Thyroid gland (tissue), 4 donors: Measurements from ENCODE around the gene KLRC1. TPM values are rescaled to one million over a fixed set of nuclear protein-coding genes. Genes with fewer than 3 reads are reported as not detected.

Source experiments
- DNase-seq, 2 donors: peaks; one replicate each; pipeline ENCODE4 v3.0.0-alpha.2; 2019
- H3K27ac ChIP-seq, 3 donors: fragments of 200-600 bp; sonication (generic); 1 replicate in 2 of 3; 2 replicates in 1 of 3; pipeline ENCODE4 v1.5.1; 2016 to 2019; ENCODE audit warnings: mild to moderate bottlenecking in 1 of 3, moderate library complexity in 1 of 3
- H3K27me3 ChIP-seq: fragments of 200-600 bp; sonication (generic); one replicate; pipeline ENCODE4 v1.5.1; 2019
- H3K36me3 ChIP-seq, 2 donors: fragments of 200-600 bp; sonication (generic); one replicate each; pipeline ENCODE4 v1.5.1; 2016 to 2019
- H3K4me1 ChIP-seq, 2 donors: fragments of 200-600 bp; sonication (generic); one replicate each; pipeline ENCODE4 v1.5.1; 2017 to 2019
- H3K4me3 ChIP-seq, 3 donors: fragments of 200-600 bp; sonication (generic); replicated peaks in 1 of 3; 1 replicate in 2 of 3; 2 replicates in 1 of 3; pipeline ENCODE4 v1.5.1; 2016; ENCODE audit warnings: mild to moderate bottlenecking in 1 of 3
- H3K9me3 ChIP-seq: fragments of 200-600 bp; sonication (generic); one replicate; pipeline ENCODE4 v1.5.1; 2017
- POLR2A ChIP-seq, 2 donors: fragments of 450-650 bp; IDR thresholded peaks; one replicate each; pipeline ENCODE4 v1.6.1; 2017; ENCODE audit warnings: antibody characterized with exemption in 2 of 2, mild to moderate bottlenecking in 2 of 2, moderate library complexity in 1 of 2
- WGBS, 2 donors: methylation state at CpG; one replicate each; pipeline ENCODE4 v1.1.5; 2017; 5-methylcytosine and 5-hydroxymethylcytosine counted together
- intact Hi-C: fragments of 100-400 bp; cut with DNase I; formaldehyde crosslinking; loops from one replicate; pipeline ENCODE4 v1.15.1; 2023
- total RNA-seq, 4 donors: library from RNA; depleted of rRNA; stranded (reverse); fragments of >200 nt; gene quantifications; one replicate each; pipeline ENCODE4 v1.2.3, GENCODE V29; 2016
- TF ChIP-seq, protein P1 (sequence below), 6 experiments: fragments of 200-600 bp in 3 of 6; fragments of 450-650 bp in 3 of 6; sonication (generic) in 3 of 6; IDR thresholded peaks; one replicate each; pipeline ENCODE4 v1.5.1; 2016 to 2019; ENCODE audit warnings: antibody characterized with exemption in 6 of 6, mild to moderate bottlenecking in 2 of 6, inconsistent platforms in 1 of 6, moderate library complexity in 1 of 6

KLRC1 gene
- total RNA-seq, 4 donors from 2014 or later = 0.67 to 3.0 (median 1.7) TPM

- Histone ChIP-seq H3K9me3 (no peaks in the 10 kb centered on the region), H3K4me1 (no peaks in the 10 kb centered on the region), H3K27me3 (no peaks in the 10 kb centered on the region), H3K27ac (no peak overlapping the region), H3K36me3 (no peaks in the 10 kb centered on the region), H3K4me3 (no peak overlapping the region)
- intact Hi-C loops = no loop called here
- no peak for TF ChIP-seq POLR2A (IDR thresholded peaks at IDR 0.05)
- TF ChIP-seq, protein P1, sequence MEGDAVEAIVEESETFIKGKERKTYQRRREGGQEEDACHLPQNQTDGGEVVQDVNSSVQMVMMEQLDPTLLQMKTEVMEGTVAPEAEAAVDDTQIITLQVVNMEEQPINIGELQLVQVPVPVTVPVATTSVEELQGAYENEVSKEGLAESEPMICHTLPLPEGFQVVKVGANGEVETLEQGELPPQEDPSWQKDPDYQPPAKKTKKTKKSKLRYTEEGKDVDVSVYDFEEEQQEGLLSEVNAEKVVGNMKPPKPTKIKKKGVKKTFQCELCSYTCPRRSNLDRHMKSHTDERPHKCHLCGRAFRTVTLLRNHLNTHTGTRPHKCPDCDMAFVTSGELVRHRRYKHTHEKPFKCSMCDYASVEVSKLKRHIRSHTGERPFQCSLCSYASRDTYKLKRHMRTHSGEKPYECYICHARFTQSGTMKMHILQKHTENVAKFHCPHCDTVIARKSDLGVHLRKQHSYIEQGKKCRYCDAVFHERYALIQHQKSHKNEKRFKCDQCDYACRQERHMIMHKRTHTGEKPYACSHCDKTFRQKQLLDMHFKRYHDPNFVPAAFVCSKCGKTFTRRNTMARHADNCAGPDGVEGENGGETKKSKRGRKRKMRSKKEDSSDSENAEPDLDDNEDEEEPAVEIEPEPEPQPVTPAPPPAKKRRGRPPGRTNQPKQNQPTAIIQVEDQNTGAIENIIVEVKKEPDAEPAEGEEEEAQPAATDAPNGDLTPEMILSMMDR (IDR thresholded peaks at IDR 0.05) = no peak
- 84 to 93% methylated on average over 1 of the region's 1 CpG for WGBS, 2 donors
- DNase-seq = no peak
Measured at GRCh38 chr12:10469701-10470100, 16.5 kb upstream of the KLRC1 start.

- 76 to 92% methylated on average over 2 to 4 of the region's 4 CpGs for WGBS, 2 donors
- H3K4me3 ChIP-seq = no peak overlapping the region
- intact Hi-C loops = no loop called here
- TF ChIP-seq, protein P1 (IDR thresholded peaks at IDR 0.05) = no peak
- TF ChIP-seq POLR2A (IDR thresholded peaks at IDR 0.05) = no peak
- no peak overlapping the region for H3K27ac ChIP-seq
- no peaks in the 10 kb centered on the region for H3K4me1 ChIP-seq
- H3K36me3 ChIP-seq = no peaks in the 10 kb centered on the region
- H3K9me3 ChIP-seq = no peaks in the 10 kb centered on the region
- H3K27me3 ChIP-seq = no peaks in the 10 kb centered on the region
- no peak for DNase-seq
Measured at GRCh38 chr12:10466311-10466710, 13.1 kb upstream of the KLRC1 start.

DNA sequence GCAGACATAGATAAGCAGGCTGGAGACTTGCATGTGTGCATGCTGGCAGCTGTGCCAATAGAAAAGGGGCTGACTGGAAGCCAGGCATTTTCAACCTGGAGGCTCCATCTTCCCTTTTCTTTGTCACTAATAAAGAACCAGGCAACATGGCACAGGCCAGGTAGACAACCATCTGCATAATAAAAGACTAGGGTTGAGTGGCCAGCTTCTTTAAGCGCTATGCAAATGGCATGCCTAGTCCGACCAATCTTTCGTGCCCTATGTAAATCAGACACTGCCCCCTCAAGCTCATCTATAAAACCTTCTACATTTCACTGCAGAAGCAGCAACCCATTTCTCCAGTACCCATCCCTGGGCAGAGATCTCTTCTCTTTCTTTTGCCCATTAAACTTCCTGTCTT, 4.6 kb upstream of the KLRC1 start:
- intact Hi-C loops = no loop called here

GRCh38 chr12:10456856-10457255, 3.7 kb upstream of the KLRC1 start:
- WGBS, 2 donors = 93 to 95% methylated on average over 2 of the region's 2 CpGs
- no peaks in the 10 kb centered on the region for H3K27me3 ChIP-seq
- no peaks in the 10 kb centered on the region for H3K9me3 ChIP-seq
- DNase-seq = no peak
- TF ChIP-seq, protein P1 (IDR thresholded peaks at IDR 0.05) = no peak
- no peak overlapping the region for H3K27ac ChIP-seq
- no peaks in the 10 kb centered on the region for H3K36me3 ChIP-seq
- no peaks in the 10 kb centered on the region for H3K4me1 ChIP-seq
- H3K4me3 ChIP-seq = no peak overlapping the region
- intact Hi-C loops = no loop called here

More for the DNA sequence above, 4.6 kb upstream of the KLRC1 start:
- H3K9me3 ChIP-seq = no peaks in the 10 kb centered on the region
- H3K4me1 ChIP-seq = no peaks in the 10 kb centered on the region
- DNase-seq = no peak
- H3K27ac ChIP-seq = no peak overlapping the region
- H3K27me3 ChIP-seq = no peaks in the 10 kb centered on the region
- TF ChIP-seq, protein P1 (IDR thresholded peaks at IDR 0.05) = no peak
- no peak for TF ChIP-seq POLR2A (IDR thresholded peaks at IDR 0.05)
- WGBS, 2 donors = 85 to 91% methylated on average over 3 of the region's 3 CpGs
- H3K36me3 ChIP-seq = no peaks in the 10 kb centered on the region
- no peak overlapping the region for H3K4me3 ChIP-seq

GRCh38 chr12:10455766-10456165, 2.6 kb upstream of the KLRC1 start:
- Histone ChIP-seq H3K27ac (no peak overlapping the region), H3K36me3 (no peaks in the 10 kb centered on the region), H3K27me3 (no peaks in the 10 kb centered on the region), H3K4me3 (no peak overlapping the region), H3K9me3 (no peaks in the 10 kb centered on the region), H3K4me1 (no peaks in the 10 kb centered on the region)
- WGBS, 2 donors = 81 to 85% methylated on average over 1 of the region's 1 CpG
- TF ChIP-seq, protein P1 (IDR thresholded peaks at IDR 0.05) = no peak
- no peak for TF ChIP-seq POLR2A (IDR thresholded peaks at IDR 0.05)
- intact Hi-C loops = no loop called here
- DNase-seq = no peak
